PC-3 (cell line): ENCODE measurements around the gene TMCC3. TPM values are rescaled to one million over a fixed set of nuclear protein-coding genes. Genes with fewer than 3 reads are reported as not detected.

Experiments
- ATAC-seq: fragments of 200-7000 bp; cut with Tn5 transposase; 2 replicates; pipeline ENCODE4 v1.9.1; 2020; ENCODE audit warnings: mild to moderate bottlenecking, moderate library complexity
- BruUV-seq: library from RNA; stranded (reverse); fragments of 400-500 nt; replicated peaks from 2 replicates; lab custom pipeline; 2021; lab: Mats Ljungman, UMichigan
- CTCF ChIA-PET: fragments of 300-600 bp; sonication (Branson Sonifier 250); formaldehyde crosslinking; loops from one replicate; lab custom pipeline; 2022; ENCODE audit warnings: antibody characterized with exemption; lab: Charles Lee
- POLR2A ChIA-PET: fragments of 300-600 bp; sonication (Branson Sonifier 250); formaldehyde crosslinking; loops from one replicate; lab custom pipeline; 2022; ENCODE audit warnings: antibody characterized with exemption; ENCODE audit not compliant: unreplicated experiment; lab: Charles Lee
- DNase-seq: peaks from one replicate; pipeline ENCODE4 v3.0.0-alpha.2; 2015
- H2AFZ ChIP-seq: fragments of 300-600 bp; sonication (generic); 2 replicates; pipeline ENCODE4 v1.6.0; 2016; ENCODE audit warnings: antibody characterized with exemption, low read length
- H3F3A ChIP-seq: fragments of 300-600 bp; sonication (generic); one replicate; pipeline ENCODE4 v1.6.0; 2017; ENCODE audit warnings: antibody characterized with exemption, low read length, control low read depth, mild to moderate bottlenecking; ENCODE audit not compliant: unreplicated experiment
- H3K27ac ChIP-seq: fragments of 300-600 bp; sonication (generic); 2 replicates; pipeline ENCODE4 v1.5.1; 2016; ENCODE audit warnings: mild to moderate bottlenecking, low read length
- H3K27me3 ChIP-seq: fragments of 300-600 bp; sonication (generic); 2 replicates; pipeline ENCODE4 v1.6.1; 2016; ENCODE audit warnings: low read length, mixed read lengths
- H3K36me3 ChIP-seq: fragments of 300-600 bp; sonication (generic); 2 replicates; pipeline ENCODE4 v1.6.1; 2016; ENCODE audit warnings: low read depth, mixed run types, low read length, mixed read lengths
- H3K4me1 ChIP-seq: fragments of 300-600 bp; sonication (generic); 2 replicates; pipeline ENCODE4 v1.5.1; 2016; ENCODE audit warnings: low read length; ENCODE audit not compliant: insufficient read depth
- H3K4me2 ChIP-seq: fragments of 300-600 bp; sonication (generic); 2 replicates; pipeline ENCODE4 v1.6.0; 2016; ENCODE audit warnings: low read length
- H3K4me3 ChIP-seq: fragments of 300-600 bp; sonication (generic); 2 replicates; pipeline ENCODE4 v1.5.1; 2016; ENCODE audit warnings: mild to moderate bottlenecking, low read length, mixed read lengths
- H3K79me2 ChIP-seq: fragments of 300-600 bp; sonication (generic); 2 replicates; pipeline ENCODE4 v1.6.1; 2017; ENCODE audit warnings: low read length, mixed read lengths
- H3K9ac ChIP-seq: fragments of 300-600 bp; sonication (generic); 2 replicates; pipeline ENCODE4 v1.6.0; 2016; ENCODE audit warnings: mild to moderate bottlenecking, low read length
- H3K9me2 ChIP-seq: fragments of 300-600 bp; sonication (generic); replicated peaks from 2 replicates; pipeline ENCODE4 v1.6.1; 2016; ENCODE audit warnings: mixed run types, low read length, mixed read lengths
- H3K9me3 ChIP-seq: fragments of 300-600 bp; sonication (generic); 2 replicates; pipeline ENCODE4 v1.6.1; 2016; ENCODE audit warnings: low read length, mixed read lengths
- H4K20me1 ChIP-seq: fragments of 300-600 bp; sonication (generic); 2 replicates; pipeline ENCODE4 v1.6.1; 2016; ENCODE audit warnings: low read length, mixed read lengths
- EZH2 ChIP-seq: fragments of 300-600 bp; sonication (generic); IDR thresholded peaks from one replicate; pipeline ENCODE4 v1.6.1; 2017; ENCODE audit warnings: antibody characterized with exemption, mild to moderate bottlenecking, low read length; ENCODE audit not compliant: unreplicated experiment
- EZH2phosphoT487 ChIP-seq: fragments of 300-600 bp; sonication (generic); IDR thresholded peaks from 2 replicates; pipeline ENCODE4 v1.6.1; 2018; ENCODE audit warnings: mild to moderate bottlenecking, antibody characterized with exemption, low read length, borderline replicate concordance
- intact Hi-C: fragments of 100-400 bp; cut with micrococcal nuclease; formaldehyde crosslinking; loops from 2 replicates; pipeline ENCODE4 v1.9.0; 2023
- total RNA-seq: library from RNA; depleted of rRNA; stranded (reverse); fragments of >200 nt; gene quantifications from 2 replicates; pipeline ENCODE4 v1.2.3, GENCODE V29; 2014
- TF ChIP-seq, protein P1 (sequence below): fragments of 300-600 bp; sonication (generic); conservative IDR thresholded peaks from 2 replicates; pipeline ENCODE4 v1.5.1; 2017; ENCODE audit warnings: antibody characterized with exemption, low read depth, mild to moderate bottlenecking, low read length

The TMCC3 gene
- total RNA-seq, 1 experiment from 2014 or later: 6.5 TPM

DNA sequence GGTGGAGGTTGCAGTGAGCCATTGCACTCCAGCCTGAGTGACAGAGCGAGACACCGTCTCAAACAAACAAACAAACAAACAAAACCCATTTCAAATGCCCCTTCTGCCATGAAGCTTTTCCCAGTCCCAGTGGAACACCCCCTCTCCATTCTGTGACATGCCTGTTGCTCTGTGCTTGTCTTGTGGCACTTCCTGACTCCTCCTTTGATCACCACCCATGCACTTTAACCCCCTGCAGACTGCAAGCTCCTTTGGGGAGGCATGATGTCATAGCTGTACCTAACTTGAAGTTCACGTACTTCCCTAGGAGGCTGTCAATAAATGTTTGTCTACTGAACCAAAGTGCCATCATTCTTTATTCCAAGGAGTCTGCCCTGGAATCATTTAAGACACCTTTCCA, 64.7 kb downstream of the TMCC3 start:
- no peaks in the 10 kb centered on the region for H3K9me3 ChIP-seq
- no TSS peak for BruUV-seq
- CTCF ChIA-PET: no interaction called here
- H3K79me2 ChIP-seq: no peaks in the 10 kb centered on the region
- H3K4me1 ChIP-seq: peaks cover 22% of the 10 kb centered on the region
- no peaks in the 10 kb centered on the region for H3K9me2 ChIP-seq
- H3K27ac ChIP-seq: no peak overlapping the region
- H3K36me3 ChIP-seq: no peaks in the 10 kb centered on the region; the same call in 1 of the 2 replicates
- DNase-seq: no peak
- TF ChIP-seq, protein P1, sequence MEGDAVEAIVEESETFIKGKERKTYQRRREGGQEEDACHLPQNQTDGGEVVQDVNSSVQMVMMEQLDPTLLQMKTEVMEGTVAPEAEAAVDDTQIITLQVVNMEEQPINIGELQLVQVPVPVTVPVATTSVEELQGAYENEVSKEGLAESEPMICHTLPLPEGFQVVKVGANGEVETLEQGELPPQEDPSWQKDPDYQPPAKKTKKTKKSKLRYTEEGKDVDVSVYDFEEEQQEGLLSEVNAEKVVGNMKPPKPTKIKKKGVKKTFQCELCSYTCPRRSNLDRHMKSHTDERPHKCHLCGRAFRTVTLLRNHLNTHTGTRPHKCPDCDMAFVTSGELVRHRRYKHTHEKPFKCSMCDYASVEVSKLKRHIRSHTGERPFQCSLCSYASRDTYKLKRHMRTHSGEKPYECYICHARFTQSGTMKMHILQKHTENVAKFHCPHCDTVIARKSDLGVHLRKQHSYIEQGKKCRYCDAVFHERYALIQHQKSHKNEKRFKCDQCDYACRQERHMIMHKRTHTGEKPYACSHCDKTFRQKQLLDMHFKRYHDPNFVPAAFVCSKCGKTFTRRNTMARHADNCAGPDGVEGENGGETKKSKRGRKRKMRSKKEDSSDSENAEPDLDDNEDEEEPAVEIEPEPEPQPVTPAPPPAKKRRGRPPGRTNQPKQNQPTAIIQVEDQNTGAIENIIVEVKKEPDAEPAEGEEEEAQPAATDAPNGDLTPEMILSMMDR: no peak
- TF ChIP-seq EZH2 (no peak), EZH2phosphoT487 (no peak)
- H3K9ac ChIP-seq: no peak overlapping the region
- H3K4me2 ChIP-seq: no peak overlapping the region
- H3F3A ChIP-seq: no peaks in the 10 kb centered on the region
- no peak for ATAC-seq
- H4K20me1 ChIP-seq: no peaks in the 10 kb centered on the region
- no peak overlapping the region for H2AFZ ChIP-seq
- H3K4me3 ChIP-seq: no peak overlapping the region
- intact Hi-C loops: loop anchor here (2.0 kb wide), 1 partner anchor 15 kb away; no protein-coding TSS in a partner anchor
- H3K27me3 ChIP-seq: no peaks in the 10 kb centered on the region
- POLR2A ChIA-PET: no interaction called here

GRCh38 chr12:94584377-94584776, 66.0 kb downstream of the TMCC3 start:
- H3K9me2 ChIP-seq: no peaks in the 10 kb centered on the region
- H3K27me3 ChIP-seq: no peaks in the 10 kb centered on the region
- no peak for ATAC-seq
- no peak overlapping the region for H3K4me2 ChIP-seq
- H4K20me1 ChIP-seq: no peaks in the 10 kb centered on the region
- CTCF ChIA-PET: no interaction called here
- TF ChIP-seq EZH2 (no peak), EZH2phosphoT487 (no peak)
- TF ChIP-seq, protein P1: no peak
- H3K9me3 ChIP-seq: no peaks in the 10 kb centered on the region
- DNase-seq: no peak
- H3K4me1 ChIP-seq: peaks cover 17% of the 10 kb centered on the region
- no peaks in the 10 kb centered on the region; the same call in 1 of the 2 replicates for H3K36me3 ChIP-seq
- H3F3A ChIP-seq: no peaks in the 10 kb centered on the region
- POLR2A ChIA-PET: no interaction called here
- BruUV-seq: no TSS peak
- H3K27ac ChIP-seq: no peak overlapping the region
- no peaks in the 10 kb centered on the region for H3K79me2 ChIP-seq
- intact Hi-C loops: no loop called here
- H2AFZ ChIP-seq: no peak overlapping the region
- H3K9ac ChIP-seq: no peak overlapping the region
- no peak overlapping the region for H3K4me3 ChIP-seq

- Histone ChIP-seq H3K9me3 (no peaks in the 10 kb centered on the region), H3K27me3 (no peaks in the 10 kb centered on the region), H3K4me2 (no peak overlapping the region), H3K4me1 (peaks cover 13% of the 10 kb centered on the region), H3K4me3 (no peak overlapping the region), H3K9me2 (no peaks in the 10 kb centered on the region), H3K27ac (no peak overlapping the region), H2AFZ (no peak overlapping the region), H3K36me3 (no peaks in the 10 kb centered on the region; the same call in 1 of the 2 replicates), H3F3A (no peaks in the 10 kb centered on the region), H3K9ac (no peak overlapping the region), H3K79me2 (no peaks in the 10 kb centered on the region), H4K20me1 (no peaks in the 10 kb centered on the region)
- TF ChIP-seq, protein P1: no peak
- TF ChIP-seq EZH2 (no peak), EZH2phosphoT487 (no peak)
- BruUV-seq: no TSS peak
- ChIA-PET CTCF (no interaction called here), POLR2A (no interaction called here)
- ATAC-seq: no peak
- DNase-seq: no peak
- intact Hi-C loops: no loop called here
These were observed 67.8 kb downstream of the TMCC3 start for GRCh38 chr12:94582591-94582990.
